SK-N-SH (cell line): ENCODE results near the gene THADA.

Experiments
- EP300 ChIP-seq, 2 experiments: IDR thresholded peaks; 2 replicates each; pipeline versions ENCODE4 v1.4.0 to v1.6.1; 2012; ENCODE audit warnings: borderline replicate concordance in 1 of 2, low read depth in 1 of 2, low read length in 1 of 2
- FOXM1 ChIP-seq: IDR thresholded peaks from 2 replicates; pipeline ENCODE4 v1.4.0; 2012; ENCODE audit warnings: low read depth, mild to moderate bottlenecking
- TEAD4 ChIP-seq: IDR thresholded peaks from 2 replicates; pipeline ENCODE4 v1.4.0; 2012; ENCODE audit warnings: mild to moderate bottlenecking, borderline replicate concordance; ENCODE audit not compliant: insufficient read depth
- TF ChIP-seq, protein P1 (sequence below): fragments of 200-600 bp; sonication (generic); IDR thresholded peaks from 2 replicates; pipeline ENCODE4 v1.6.1; 2017; ENCODE audit warnings: antibody characterized with exemption, mild to moderate bottlenecking, moderate library complexity

DNA sequence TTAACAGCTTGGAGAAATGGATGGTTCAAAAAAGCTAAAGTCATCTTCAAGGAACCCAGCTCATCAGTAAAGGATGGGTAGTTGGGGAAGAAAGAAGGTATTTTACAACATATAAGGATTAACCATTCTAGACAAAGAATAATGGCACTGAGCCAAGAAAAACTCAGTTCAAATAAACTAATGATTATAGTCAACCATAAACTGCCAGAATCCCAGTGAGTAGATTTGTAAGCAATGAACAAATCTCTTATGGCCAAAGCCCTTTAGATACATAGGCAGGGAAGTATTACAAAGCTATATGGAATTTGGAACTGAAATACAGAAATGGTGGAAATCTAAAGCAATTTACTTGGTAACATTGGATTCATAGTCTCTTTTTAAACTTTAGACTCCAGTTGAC, 277.0 kb downstream of the THADA start:
- no peak for TF ChIP-seq TEAD4
- no peak for TF ChIP-seq EP300 (IDR thresholded peaks at IDR 0.05; ENCODE audit: borderline replicate concordance in 1 of 2, low read depth in 1 of 2, low read length in 1 of 2)
- TF ChIP-seq FOXM1 = no peak
- TF ChIP-seq, protein P1, sequence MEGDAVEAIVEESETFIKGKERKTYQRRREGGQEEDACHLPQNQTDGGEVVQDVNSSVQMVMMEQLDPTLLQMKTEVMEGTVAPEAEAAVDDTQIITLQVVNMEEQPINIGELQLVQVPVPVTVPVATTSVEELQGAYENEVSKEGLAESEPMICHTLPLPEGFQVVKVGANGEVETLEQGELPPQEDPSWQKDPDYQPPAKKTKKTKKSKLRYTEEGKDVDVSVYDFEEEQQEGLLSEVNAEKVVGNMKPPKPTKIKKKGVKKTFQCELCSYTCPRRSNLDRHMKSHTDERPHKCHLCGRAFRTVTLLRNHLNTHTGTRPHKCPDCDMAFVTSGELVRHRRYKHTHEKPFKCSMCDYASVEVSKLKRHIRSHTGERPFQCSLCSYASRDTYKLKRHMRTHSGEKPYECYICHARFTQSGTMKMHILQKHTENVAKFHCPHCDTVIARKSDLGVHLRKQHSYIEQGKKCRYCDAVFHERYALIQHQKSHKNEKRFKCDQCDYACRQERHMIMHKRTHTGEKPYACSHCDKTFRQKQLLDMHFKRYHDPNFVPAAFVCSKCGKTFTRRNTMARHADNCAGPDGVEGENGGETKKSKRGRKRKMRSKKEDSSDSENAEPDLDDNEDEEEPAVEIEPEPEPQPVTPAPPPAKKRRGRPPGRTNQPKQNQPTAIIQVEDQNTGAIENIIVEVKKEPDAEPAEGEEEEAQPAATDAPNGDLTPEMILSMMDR = no peak
